ENCODE measurements around the gene CLDN9.

Gene CLDN9

GRCh38 chr16:2985462-2985861 is 27.3 kb upstream of the CLDN9 start:
- no peak for TF ChIP-seq REST (IDR thresholded peaks at IDR 0.05; ENCODE audit: insufficient read depth in 1 of 2, low read depth in 2 of 2, low read length in 2 of 2)
- TF ChIP-seq TAF1 (IDR thresholded peaks at IDR 0.05; ENCODE audit: borderline replicate concordance, insufficient read depth, low read length): no peak
- no peak for TF ChIP-seq SIN3A (IDR thresholded peaks at IDR 0.05; ENCODE audit: borderline replicate concordance, insufficient read depth, low read length)
- TF ChIP-seq FOXP2 (optimal IDR thresholded peaks at IDR 0.05; ENCODE audit: borderline replicate concordance, extremely low read depth, extremely low read length, insufficient read depth): no peak
- TF ChIP-seq POLR2AphosphoS5 (IDR thresholded peaks at IDR 0.05; ENCODE audit: low read depth, low read length): no peak

GRCh38 chr16:2985893-2986355 is 26.8 kb upstream of the CLDN9 start:
- TF ChIP-seq SIN3A (IDR thresholded peaks at IDR 0.05; ENCODE audit: borderline replicate concordance, insufficient read depth, low read length): no peak
- TF ChIP-seq POLR2AphosphoS5 (IDR thresholded peaks at IDR 0.05; ENCODE audit: low read depth, low read length): no peak
- no peak for TF ChIP-seq TAF1 (IDR thresholded peaks at IDR 0.05; ENCODE audit: borderline replicate concordance, insufficient read depth, low read length)
- no peak for TF ChIP-seq REST (IDR thresholded peaks at IDR 0.05; ENCODE audit: insufficient read depth in 1 of 2, low read depth in 2 of 2, low read length in 2 of 2)
- no peak for TF ChIP-seq FOXP2 (optimal IDR thresholded peaks at IDR 0.05; ENCODE audit: borderline replicate concordance, extremely low read depth, extremely low read length, insufficient read depth)

GRCh38 chr16:2986623-2987188 is 26.0 kb upstream of the CLDN9 start:
- TF ChIP-seq FOXP2 (optimal IDR thresholded peaks at IDR 0.05; ENCODE audit: borderline replicate concordance, extremely low read depth, extremely low read length, insufficient read depth): no peak
- TF ChIP-seq SIN3A (IDR thresholded peaks at IDR 0.05; ENCODE audit: borderline replicate concordance, insufficient read depth, low read length): no peak
- TF ChIP-seq POLR2AphosphoS5 (IDR thresholded peaks at IDR 0.05; ENCODE audit: low read depth, low read length): no peak

GRCh38 chr16:2987286-2987685 is 25.4 kb upstream of the CLDN9 start:
- no peak for TF ChIP-seq FOXP2 (optimal IDR thresholded peaks at IDR 0.05; ENCODE audit: borderline replicate concordance, extremely low read depth, extremely low read length, insufficient read depth)
- TF ChIP-seq TAF1 (IDR thresholded peaks at IDR 0.05; ENCODE audit: borderline replicate concordance, insufficient read depth, low read length): no peak
- no peak for TF ChIP-seq REST (IDR thresholded peaks at IDR 0.05; ENCODE audit: insufficient read depth in 1 of 2, low read depth in 2 of 2, low read length in 2 of 2)
- no peak for TF ChIP-seq POLR2AphosphoS5 (IDR thresholded peaks at IDR 0.05; ENCODE audit: low read depth, low read length)
- no peak for TF ChIP-seq SIN3A (IDR thresholded peaks at IDR 0.05; ENCODE audit: borderline replicate concordance, insufficient read depth, low read length)

GRCh38 chr16:2987833-2988232 is 24.9 kb upstream of the CLDN9 start:
- TF ChIP-seq POLR2AphosphoS5 (IDR thresholded peaks at IDR 0.05; ENCODE audit: low read depth, low read length) (no peak), REST (IDR thresholded peaks at IDR 0.05; ENCODE audit: insufficient read depth in 1 of 2, low read depth in 2 of 2, low read length in 2 of 2) (no peak), TAF1 (IDR thresholded peaks at IDR 0.05; ENCODE audit: borderline replicate concordance, insufficient read depth, low read length) (no peak), FOXP2 (optimal IDR thresholded peaks at IDR 0.05; ENCODE audit: borderline replicate concordance, extremely low read depth, extremely low read length, insufficient read depth) (no peak), SIN3A (IDR thresholded peaks at IDR 0.05; ENCODE audit: borderline replicate concordance, insufficient read depth, low read length) (no peak)

Measured in PFSK-1 (cell line).